ENCODE data around the gene KIAA0586.
"Not testable (repeated sequence)": the region's sequence is repeated elsewhere in the genome, so short reads cannot be mapped to it uniquely, and the experiment has no call there.

Gene KIAA0586

DNA sequence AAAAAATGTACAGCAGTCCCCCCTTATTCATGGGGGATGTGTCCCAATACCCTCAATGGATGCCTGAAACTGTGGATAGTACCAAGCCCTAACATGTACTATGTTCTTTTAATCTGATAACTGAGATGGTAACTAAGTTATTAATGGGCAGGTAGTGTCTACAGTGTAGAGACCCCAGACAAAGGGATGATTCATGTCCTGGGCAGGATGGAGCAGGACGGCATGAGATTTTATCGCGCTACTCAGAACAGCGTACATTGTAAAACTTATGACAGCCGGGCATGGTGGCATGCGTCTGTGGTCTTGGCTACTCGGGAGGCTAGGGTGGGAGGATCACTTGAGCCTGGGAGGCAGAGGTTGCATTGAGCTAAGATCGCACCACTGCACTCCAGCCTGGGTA lies 37.1 kb downstream of the KIAA0586 start:
- no peak for DNase-seq (ENCODE audit: low read depth)

- peak; percentile 32 for DNase-seq (ENCODE audit: low read depth)
Observed at GRCh38 chr14:58465421-58465820, 37.9 kb downstream of the KIAA0586 start.

GRCh38 chr14:58466459-58466858 lies 38.9 kb downstream of the KIAA0586 start:
- no peak for DNase-seq (ENCODE audit: low read depth)

GRCh38 chr14:58467575-58467974 lies 40.1 kb downstream of the KIAA0586 start:
- DNase-seq (ENCODE audit: low read depth): no peak

DNA sequence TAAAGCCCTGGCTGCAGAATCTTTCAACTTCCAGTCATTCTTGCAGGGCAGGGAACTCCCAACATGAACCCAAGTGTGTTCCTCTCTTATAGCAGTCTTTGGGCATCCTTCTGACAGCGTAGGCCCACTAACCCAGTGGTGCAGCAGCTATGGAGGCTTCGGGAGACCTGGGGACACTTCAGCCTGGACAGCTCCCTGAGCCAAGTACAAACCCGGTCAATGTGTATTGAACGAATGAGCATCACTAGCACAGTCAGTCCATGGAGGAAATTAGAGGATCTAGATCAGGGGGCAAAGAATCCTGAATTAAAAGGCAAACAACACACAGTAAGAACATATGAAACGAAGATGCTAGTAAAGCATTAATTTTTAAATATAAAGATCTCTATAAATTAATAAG lies 41.8 kb downstream of the KIAA0586 start:
- DNase-seq (ENCODE audit: low read depth): no peak

DNA sequence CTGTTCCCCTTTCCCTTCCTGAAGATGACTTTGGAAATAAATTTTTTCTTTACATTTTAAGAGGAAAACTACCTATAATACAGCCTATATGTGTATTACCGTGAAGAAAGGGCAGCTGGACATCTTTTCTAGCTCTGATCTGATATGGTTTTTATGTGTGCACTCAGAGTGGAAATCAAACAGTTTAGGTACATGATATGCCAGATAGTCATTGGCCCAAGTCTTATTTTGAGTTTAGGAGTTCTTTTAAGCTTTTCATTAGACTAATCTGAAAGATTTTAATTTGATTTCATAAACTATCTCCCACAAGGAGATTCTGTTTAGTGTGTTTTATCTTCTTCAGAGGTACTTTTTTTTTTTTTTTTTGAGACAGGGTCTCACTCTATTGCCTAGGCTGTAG lies 48.8 kb downstream of the KIAA0586 start:
- no peak for DNase-seq (ENCODE audit: low read depth)

GRCh38 chr14:58477653-58478052 lies 50.1 kb downstream of the KIAA0586 start:
- DNase-seq (ENCODE audit: low read depth): no peak

GRCh38 chr14:58478329-58478728 lies 50.8 kb downstream of the KIAA0586 start:
- not testable (repeated sequence) for DNase-seq (ENCODE audit: low read depth)

- no peak for DNase-seq (ENCODE audit: low read depth)
Observed at GRCh38 chr14:58479975-58480374, 52.5 kb downstream of the KIAA0586 start.

DNA sequence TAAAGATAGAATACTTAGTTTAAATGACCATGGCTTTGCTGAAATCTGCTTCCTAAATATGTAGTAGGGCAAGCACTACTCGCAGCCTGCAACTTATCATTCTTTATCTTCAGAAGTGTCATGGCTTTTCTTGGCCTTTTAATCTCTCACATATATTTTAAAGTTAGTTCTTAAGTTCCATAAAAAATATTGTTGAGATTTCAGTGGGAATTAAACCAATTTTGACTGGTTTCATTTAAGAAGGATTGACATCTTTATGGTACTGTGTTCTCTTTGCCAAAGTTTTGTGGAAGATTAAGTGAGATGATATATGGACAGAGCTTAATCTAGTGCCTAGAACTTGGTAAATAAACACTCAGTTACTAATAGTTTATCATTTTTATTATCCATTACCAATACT lies 56.7 kb downstream of the KIAA0586 start:
- DNase-seq (ENCODE audit: low read depth): no peak

GRCh38 chr14:58488550-58488949 lies 61.0 kb downstream of the KIAA0586 start:
- DNase-seq (ENCODE audit: low read depth): peak; percentile 61

- no peak for DNase-seq (ENCODE audit: low read depth)
Observed at GRCh38 chr14:58491593-58491992, 64.1 kb downstream of the KIAA0586 start.

GRCh38 chr14:58492044-58492443 lies 64.5 kb downstream of the KIAA0586 start:
- no peak for DNase-seq (ENCODE audit: low read depth)

DNA sequence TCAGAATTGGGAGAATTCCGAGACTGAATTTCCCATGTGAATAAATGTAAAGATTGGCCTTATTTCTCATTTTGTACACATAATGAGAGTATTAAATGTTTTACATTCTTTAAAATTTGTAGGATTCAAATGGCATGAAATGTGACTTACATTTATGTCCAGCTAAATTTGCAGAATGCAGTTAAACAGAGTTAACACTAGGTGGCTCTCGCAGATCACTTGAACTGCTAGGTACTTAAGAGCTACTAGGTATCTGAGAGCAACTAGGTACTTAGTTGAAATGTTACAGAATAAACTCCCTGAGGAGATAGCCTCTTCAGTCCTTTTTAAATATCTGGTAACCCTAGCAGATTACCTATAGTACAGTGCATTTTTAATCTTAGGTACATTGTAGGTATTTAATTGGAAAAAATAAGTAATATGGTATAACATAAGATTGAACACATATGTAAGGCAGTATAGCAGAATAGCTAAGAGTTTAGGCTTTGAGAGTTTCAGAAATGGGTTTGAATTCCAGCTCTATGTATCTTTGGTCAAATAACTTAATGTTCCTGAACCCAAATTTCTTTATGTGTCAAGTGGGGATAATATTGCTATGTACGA lies 73.8 kb downstream of the KIAA0586 start:
- peak; percentile 76 for DNase-seq (ENCODE audit: low read depth)

- no peak for DNase-seq (ENCODE audit: low read depth)
Observed at GRCh38 chr14:58513272-58513671, 85.8 kb downstream of the KIAA0586 start.

DNA sequence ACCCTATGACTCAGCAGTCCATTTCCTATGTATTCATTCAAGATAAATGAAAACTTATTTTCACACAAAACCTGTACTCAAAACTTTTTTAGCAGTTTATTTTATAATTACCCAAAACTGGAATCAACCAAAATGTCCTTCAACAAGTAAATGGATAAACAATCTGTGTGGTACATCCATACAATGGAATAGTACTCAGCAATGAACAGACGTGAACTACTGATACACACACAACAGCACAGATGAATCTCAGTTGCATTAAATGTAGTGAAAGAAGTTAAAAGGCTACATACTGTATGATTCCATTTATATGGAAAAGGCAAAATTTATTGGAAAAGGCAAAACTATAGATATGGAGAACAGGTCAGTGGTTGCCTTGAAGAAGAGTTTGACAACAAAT lies 90.1 kb downstream of the KIAA0586 start:
- no peak for DNase-seq (ENCODE audit: low read depth)

GRCh38 chr14:58525691-58526090 lies 98.2 kb downstream of the KIAA0586 start:
- not testable (repeated sequence) for DNase-seq (ENCODE audit: low read depth)

GRCh38 chr14:58533446-58533845 lies 105.9 kb downstream of the KIAA0586 start:
- no peak for DNase-seq (ENCODE audit: low read depth)

GRCh38 chr14:58535044-58535443 lies 107.5 kb downstream of the KIAA0586 start:
- peak; percentile 80 for DNase-seq (ENCODE audit: low read depth)

GRCh38 chr14:58537004-58537403 lies 109.5 kb downstream of the KIAA0586 start:
- no peak for DNase-seq (ENCODE audit: low read depth)

- peak; percentile 16 for DNase-seq (ENCODE audit: low read depth)
Observed at GRCh38 chr14:58540749-58541632, 113.5 kb downstream of the KIAA0586 start.

- DNase-seq (ENCODE audit: low read depth): no peak
Observed at GRCh38 chr14:58541633-58542022, 114.1 kb downstream of the KIAA0586 start.

DNA sequence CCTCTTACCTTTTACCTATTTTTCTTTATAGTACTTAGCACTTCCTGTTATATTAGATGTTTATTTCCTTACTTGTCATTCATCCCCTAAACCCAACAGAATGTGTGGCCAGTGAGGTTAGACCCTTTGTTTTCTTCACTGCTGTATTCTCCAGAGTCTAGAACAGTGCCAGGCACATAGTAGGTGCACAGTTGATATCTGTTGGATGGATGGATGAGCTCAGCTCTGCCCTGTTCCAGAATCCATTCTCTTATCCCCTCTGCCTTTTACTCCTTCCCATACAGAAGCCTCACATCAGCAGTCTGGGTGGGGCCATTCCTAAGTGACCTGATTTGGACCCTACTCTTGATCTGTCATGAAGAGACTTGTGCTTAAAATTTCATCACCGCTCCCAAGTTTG lies 115.7 kb downstream of the KIAA0586 start:
- DNase-seq (ENCODE audit: low read depth): no peak

- no peak for DNase-seq (ENCODE audit: low read depth)
Observed at GRCh38 chr14:58547649-58548048, 120.1 kb downstream of the KIAA0586 start.

Data from EH (cell line).